NCI-H510A (cell line): ENCODE results near the gene PTX4.

Experiments
- DNase-seq: peaks from one replicate; lab custom pipeline; 2025; lab: John Stamatoyannopoulos, UW

Gene PTX4, protein sequence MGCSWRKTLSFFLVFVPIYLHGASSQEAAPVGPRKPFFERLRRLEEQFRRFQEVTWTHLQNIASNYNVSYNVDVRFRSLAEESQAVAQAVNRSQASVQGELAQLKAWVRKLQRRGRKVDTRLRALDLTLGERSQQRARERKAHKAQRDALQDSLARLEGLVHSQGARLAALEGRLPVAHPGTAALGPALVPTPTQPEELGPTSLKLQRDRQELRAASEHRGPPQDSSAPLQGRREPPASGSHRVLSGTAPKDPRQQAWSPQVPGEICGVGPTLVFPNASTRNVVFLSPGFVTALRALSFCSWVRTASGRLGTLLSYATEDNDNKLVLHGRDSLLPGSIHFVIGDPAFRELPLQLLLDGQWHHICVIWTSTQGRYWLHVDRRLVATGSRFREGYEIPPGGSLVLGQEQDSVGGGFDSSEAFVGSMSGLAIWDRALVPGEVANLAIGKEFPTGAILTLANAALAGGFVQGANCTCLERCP

DNA sequence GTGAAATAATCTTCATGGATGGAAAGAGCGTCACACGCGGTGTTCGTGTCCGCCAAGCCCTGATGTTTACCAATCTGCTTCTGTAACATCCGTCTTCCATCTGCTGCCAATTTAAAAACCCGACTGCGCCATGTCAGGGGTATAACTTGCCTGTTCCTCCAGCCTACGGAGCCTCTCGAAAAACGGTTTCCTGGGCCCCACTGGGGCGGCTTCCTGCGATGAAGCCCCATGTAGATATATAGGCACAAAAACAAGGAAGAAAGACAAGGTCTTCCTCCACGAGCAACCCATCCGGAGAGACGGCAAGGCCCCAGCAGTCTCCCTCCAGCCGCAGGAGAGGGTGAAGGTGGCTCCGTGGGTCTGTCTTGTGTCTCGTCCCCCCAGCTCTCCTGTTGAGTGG, at the start of gene PTX4:
PTX4 (minus strand) TSS at position 326 of the 400 bp plus-strand sequence; CDS start at position 291, 35 bp downstream.
- DNase-seq: no peak

DNA sequence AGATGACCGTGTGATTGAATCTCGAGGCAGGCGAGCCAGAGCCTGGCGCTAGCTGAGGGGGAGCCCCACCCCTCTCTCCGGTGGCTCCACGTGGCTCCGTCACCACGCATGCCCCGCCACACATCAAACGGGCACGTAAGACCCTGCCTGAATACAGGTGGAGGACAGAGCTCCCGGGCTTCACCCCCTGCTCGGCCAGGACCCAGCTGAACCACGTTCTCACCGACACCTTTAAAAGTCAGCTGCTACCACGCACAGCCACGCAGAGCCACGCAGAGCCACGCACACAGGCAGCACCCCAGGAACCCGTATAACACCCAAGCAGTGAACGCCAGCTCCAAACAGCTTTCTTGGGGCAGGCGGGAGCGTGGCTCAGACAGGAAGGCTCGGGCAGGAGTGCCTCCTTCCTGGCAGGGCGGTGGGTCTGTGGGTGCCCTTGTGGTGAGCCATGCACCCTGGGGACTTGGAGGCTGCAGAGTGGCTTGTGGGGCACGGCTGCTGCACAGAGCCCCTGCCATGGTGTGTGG, 49.1 kb upstream of the PTX4 start:
- no peak for DNase-seq

DNA sequence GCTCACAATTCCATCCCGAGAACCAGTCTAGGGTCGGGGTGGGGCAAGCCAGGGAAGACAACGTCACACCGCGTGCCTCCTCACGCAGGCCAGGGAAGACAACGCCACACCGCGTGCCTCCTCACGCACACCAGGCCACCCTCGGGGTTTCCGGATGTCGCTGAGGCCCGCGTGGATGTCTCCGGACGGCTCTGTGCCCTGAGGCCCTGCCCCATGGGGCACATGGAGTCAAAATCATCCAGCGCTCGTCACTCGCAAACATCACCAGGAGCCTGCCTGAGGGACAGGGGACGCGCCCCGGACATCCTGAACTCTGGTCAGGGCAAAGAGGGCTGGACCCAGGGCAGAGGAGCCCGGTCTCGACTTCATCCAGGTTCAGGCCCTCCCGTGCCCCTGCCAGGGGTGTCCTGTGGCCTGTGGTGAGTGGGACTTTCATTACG, 48.4 kb upstream of the PTX4 start:
- DNase-seq: no peak

DNA sequence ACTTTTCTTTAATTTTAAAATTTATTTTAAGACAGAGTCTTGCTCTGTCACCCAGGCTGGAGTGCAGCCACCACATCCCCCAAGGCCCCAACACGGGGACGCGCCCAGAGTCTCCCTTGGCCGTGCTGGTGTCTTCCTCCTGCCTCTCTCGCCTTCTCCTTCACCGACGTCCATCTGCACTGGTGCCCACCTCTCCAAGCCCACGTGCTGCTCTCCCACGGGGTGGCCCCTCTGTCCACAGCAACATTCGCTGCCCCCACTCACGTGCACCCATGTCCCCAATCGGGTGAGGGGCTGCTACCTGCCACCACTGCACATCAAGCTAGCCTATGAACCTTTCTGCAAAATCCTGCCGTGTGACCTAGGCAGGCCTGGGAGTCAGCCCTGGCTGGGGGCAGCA, 47.9 kb upstream of the PTX4 start:
- no peak for DNase-seq

- DNase-seq: no peak
Measured at GRCh38 chr16:1535391-1536291, 46.9 kb upstream of the PTX4 start.

DNA sequence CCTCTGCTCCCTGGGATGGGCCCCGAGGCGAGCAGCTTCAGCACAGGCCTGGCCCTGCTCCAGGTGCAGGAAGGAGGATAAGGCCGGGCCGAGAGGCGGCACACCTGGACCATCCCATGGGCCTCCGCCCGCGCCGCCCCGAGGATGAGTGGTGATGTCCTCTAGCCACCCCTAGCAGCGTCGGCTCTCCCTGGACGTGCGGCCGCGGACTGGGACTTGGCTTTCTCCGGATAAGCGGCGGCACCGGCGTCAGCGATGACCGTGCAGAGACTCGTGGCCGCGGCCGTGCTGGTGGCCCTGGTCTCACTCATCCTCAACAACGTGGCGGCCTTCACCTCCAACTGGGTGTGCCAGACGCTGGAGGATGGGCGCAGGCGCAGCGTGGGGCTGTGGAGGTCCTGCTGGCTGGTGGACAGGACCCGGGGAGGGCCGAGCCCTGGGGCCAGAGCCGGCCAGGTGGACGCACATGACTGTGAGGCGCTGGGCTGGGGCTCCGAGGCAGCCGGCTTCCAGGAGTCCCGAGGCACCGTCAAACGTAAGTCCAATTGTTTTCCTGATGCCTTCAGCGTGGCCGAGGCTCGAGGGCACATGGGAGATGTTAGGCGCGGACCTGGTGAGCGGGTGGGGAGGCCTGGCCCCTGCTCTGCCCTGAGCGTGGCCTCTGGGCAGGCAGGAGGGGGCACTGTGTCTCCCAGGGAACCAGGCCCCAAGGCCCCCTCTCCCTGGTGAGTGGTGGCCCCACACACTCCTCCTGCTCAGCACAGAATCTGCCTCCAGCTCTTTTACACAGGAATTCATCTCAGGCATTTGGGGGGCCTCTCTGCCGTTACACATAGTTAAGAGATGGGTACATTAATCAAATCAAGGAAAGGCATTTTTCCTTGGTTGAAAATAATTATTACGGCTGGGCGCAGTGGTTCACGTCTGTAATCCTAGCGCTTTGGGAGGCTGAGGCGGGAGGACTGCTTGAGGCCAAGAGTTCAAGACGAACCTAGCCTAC, 45.6 kb upstream of the PTX4 start:
- no peak for DNase-seq

DNA sequence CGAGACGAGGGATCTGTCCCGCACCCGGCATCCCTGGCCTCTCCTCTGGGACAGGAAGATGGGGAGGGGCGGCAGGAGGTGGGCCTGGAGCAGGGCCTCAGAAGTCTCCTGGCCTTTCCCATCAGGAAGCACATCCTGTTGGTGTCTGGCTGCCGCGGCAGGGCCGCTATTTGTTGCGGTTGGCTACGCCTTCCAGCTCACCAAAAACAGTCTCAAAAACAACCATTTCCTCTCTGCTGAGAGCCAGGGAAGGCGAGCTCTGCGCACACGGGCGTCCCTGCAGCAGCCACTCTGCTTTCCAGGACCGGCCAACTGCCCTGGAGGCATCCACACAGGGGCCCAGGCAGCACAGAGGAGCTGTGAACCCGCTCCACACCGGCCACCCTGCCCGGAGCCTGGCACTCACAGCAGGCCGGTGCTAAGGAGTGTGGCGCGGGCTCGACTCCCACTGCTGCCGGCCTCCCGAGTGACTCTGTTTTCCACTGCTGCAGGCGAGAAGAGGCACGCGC, 44.8 kb upstream of the PTX4 start, which contains the start of gene TMEM204:
TMEM204 (plus strand) TSS at position 224 of the 509 bp plus-strand sequence. CDS start 610 bp downstream, outside the sequence.
- DNase-seq: no peak

GRCh38 chr16:1532771-1533170, 44.0 kb upstream of the PTX4 start:
- no peak for DNase-seq

- no peak for DNase-seq
Measured at GRCh38 chr16:1532081-1532760, 43.5 kb upstream of the PTX4 start.

DNA sequence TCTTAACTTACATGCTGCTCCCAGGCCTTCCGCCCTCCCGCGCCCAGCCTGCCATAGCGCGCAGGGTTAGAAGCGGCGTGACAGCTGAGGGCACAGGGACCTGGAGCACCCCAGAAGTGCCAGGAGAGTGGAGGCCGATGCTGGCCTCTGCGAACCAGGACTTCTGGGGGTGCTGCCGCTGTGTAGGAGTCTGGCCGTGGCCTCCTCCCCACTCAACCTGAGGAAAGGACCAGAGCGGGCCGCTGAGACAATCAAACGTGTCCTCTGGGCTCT, 42.8 kb upstream of the PTX4 start:
- DNase-seq: no peak

DNA sequence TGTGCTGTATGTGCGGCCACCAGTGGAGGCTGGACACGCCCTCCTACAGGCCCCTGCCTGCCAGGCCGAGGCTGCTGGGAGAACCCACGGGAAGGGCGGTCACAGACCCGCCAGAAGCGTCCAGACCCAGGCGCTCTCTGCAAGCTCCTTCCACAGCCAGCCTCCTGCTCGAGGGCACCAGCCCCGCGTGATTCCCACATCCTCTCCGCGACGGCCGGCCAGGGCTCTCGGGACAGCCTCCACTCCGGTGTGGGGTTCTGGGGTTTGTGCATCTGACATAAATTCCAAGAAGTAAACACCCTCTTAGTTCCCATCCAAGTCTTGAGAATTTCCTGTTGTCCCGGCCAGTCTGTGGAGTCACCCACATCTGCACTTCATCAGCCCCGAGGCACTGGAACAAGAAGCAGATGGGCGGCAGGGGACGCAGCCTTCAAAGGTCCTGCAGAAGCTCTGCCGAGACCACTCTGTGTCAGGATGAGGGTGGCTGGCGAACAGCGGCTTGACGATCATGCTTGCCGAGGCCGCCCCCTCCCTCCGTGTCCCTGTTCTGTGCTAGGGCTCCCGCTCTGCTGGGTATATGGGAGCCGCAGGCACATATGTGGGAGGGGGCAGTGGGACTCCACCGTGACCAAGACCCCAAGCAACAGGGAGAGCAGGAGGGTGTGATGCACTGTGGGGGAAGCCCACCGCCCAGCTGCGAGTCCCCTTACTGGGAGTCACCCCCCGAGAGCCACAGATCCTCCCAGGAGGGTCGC, 42.3 kb upstream of the PTX4 start:
- DNase-seq: no peak

GRCh38 chr16:1530349-1530882, 41.7 kb upstream of the PTX4 start:
- DNase-seq: no peak

- no peak for DNase-seq
Measured at GRCh38 chr16:1528921-1529537, 40.3 kb upstream of the PTX4 start.

DNA sequence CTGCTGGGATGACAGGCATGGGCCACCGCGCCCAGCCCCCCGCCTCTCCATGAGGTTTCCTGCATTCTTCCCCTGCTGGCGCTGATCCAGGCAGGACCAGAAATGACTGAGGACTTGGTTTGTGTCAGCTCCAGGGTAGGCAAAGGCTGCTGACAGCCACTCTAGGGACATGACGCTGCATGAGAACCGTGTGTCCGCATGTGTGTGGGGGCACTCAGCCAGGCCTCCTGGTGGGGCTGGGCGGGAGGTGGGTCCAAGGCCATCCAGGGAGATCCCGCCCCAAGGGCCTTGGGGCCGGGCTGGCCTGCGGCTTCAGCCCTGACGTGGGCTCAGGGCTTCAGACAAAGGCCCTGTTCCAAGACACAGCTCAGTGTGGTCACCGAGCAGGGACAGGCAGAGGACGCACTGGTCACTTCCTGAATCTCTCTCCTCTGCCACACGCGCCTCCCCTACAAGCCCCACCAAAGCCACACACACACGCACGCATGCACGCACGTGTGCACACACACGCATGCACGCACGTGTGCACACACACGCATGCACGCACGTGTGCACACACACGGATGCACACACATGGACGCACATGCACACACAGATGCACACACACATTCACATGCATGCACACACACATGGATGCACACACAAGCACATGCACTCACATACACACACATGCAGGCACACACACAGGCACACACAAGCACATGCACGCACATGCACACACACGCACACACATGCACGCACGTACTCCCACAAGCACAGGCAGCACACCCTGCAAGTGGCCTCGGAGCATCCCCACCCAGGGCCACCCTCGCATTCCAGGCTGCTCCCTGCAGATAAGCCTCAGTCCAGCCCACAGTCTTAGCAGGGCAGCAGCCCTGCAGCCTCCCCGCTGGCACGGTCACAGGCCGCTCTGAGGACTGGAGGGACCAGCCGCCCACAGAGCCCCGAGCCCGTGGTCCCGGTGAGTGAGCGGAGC, 39.4 kb upstream of the PTX4 start:
- no peak for DNase-seq

DNA sequence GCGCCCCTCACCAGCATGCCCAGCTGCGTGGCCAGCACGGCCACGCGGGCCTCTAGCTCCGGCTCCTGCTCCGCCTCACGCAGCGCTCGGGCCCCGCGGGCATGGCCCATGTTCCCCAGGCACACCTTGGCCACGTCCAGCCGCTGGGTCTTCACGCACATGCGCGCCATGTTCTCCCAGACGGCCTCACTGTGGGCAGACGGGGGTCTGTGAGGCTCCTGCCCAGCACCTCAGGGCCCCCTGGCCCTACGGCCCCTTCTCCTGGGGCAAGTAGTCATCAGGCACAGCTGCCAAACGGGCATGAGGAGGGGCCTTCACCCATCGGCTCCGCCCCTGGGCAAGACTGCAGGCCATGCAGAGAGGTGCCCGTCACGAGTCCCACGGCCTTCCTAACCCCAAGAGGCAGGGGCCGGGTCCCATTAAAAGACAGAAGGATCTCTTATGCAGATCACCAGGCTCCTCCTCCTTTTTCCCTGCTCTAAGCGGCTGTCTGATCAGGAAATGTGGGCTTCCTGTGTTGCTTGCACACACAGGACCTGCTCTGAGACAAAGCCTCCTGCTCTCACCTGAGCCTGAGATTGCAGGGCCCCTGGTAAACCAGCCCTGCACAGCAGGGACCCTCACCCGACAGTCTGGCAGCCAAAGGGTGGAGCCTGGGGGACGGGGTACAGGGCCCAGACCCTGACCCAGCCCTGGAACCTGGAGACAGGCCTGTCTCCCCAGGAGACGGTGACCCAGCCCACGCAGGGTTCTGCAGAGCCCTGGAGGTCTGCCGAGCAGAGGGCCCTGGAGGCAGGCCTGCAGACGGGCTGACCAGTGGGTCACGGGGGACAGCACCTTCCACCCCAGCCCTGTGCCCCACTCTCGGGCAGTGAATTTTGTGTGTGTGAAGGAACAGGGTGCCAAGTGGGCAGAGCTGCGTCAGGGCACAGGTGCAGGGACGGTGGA, 38.1 kb upstream of the PTX4 start:
- DNase-seq: no peak

DNA sequence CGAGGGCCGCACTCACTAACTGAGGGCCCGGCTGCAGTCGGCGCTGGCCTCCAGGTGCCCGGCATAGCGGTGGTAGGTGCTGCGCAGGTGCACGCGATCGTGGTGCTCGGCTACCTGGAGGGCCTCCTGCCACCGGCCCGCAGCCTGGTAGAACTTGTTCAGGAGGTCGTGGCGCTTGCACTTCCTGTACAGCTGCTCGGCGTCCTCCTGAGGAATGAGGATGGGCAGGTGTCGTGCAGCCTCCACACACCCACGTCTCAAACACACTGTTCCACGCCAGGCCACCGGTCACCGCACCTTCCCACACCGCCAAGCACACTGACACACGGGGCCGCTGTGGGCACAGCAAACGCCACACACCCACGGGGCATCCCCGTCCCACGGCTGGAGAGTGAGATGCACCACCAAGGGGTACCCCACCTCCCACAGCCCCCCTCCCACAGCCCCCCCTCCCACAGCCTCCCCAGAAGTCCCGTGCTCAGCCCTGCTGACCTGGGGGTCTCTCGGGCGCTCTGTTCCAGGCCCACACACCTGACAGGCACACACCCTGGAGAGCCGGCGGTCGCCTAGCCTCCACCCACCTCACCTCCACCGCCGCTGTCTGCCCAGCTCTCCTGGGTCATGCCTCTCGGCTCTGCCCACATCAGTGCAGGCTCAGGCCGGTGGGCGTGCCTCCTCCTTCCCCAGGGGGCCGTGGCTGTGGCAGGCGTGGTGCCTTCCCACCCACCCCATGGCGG, 37.3 kb upstream of the PTX4 start:
- no peak for DNase-seq
